GM19328 (cell line): Measurements from ENCODE around the gene MED14.

Experiments used
- ATAC-seq: cut with Tn5 transposase; IDR thresholded peaks from one replicate; pipeline ENCODE4 v1.9.1; 2021; ENCODE audit warnings: mild to moderate bottlenecking, moderate library complexity; ENCODE audit not compliant: unreplicated experiment

The MED14 gene

DNA sequence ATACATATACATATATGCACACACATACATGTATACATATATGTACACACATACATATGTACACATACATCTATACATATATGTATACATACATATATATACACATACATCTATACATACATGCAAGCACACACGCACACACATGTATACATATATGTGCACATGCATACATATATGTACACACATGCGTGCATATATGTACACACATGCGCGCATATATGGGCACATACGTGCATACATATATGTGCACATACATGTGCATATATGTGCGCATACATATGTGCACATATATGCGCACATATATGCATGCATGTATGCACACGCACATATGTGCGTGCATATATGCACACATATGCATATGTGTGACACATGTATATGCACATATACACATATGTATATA, 119.4 kb downstream of the MED14 start:
- ATAC-seq: no peak

DNA sequence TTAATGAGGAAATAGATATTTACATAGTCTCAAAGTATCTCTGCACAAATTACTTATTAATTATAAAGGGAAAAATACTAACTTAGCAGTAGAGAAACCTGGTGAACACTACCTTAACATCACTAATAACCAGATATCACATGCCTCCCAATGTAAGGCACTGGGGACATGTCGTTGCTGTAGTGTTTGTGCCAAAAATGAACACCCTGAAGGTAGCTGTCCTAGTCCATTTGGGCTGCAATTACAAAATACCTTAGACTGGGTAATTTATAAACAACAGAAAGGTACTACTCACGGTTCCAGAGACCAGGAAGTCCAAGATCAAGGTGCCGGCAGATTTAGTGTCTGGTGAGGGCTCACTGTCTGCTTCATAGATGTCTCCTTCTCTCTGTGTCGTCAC, 122.8 kb downstream of the MED14 start:
- no peak for ATAC-seq

DNA sequence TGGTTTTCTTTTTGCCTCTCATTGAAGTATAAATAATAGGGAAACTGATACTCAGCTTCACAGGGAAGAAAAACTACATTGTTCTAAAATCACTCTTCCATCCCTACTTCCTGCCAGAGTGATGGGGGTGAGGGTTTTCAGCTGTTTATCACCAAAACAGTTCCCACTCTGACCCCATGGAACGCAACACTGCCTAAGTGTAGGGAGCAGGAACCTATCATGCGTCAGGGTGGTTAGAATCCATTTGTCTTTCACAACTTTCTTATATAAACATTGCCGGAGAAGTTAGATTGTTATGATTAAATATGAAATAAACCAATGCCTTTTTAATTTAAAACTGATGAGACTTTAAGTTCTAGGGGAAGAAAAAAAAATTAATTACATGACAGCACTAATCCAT, 128.0 kb downstream of the MED14 start:
- ATAC-seq: no peak

DNA sequence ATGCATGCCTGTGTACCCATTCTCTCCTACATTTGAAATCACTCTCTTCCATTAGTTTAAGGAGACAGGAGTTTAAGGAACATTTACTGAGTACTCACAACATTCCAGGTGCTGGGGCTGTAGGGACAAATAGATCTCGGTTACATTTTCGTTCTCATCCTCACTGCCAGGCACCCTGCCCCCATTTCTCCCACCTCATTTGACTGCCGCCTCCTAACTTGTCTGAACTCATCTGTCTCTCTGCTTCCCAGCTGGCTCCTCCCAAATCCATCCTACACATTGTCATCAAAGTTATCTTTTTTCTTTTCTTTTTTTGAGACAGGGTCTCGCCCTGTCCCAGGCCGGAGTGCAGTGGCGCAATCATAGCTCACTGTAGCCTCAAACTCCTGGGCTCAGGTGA, 131.9 kb downstream of the MED14 start:
- ATAC-seq: no peak
